B cell (primary cell): ENCODE data around the gene CNGA3.

Experiments used
- CTCF ChIP-seq: fragments of 200-600 bp; IDR thresholded peaks from one replicate; pipeline ENCODE4 v1.8.0; 2022; ENCODE audit warnings: antibody characterized with exemption, mild to moderate bottlenecking
- EZH2 ChIP-seq: IDR thresholded peaks from 2 replicates; pipeline ENCODE4 v1.6.1; 2012; ENCODE audit warnings: borderline replicate concordance, low read depth, mild to moderate bottlenecking, moderate library complexity, low read length; ENCODE audit not compliant: insufficient read depth, poor library complexity, severe bottlenecking

DNA sequence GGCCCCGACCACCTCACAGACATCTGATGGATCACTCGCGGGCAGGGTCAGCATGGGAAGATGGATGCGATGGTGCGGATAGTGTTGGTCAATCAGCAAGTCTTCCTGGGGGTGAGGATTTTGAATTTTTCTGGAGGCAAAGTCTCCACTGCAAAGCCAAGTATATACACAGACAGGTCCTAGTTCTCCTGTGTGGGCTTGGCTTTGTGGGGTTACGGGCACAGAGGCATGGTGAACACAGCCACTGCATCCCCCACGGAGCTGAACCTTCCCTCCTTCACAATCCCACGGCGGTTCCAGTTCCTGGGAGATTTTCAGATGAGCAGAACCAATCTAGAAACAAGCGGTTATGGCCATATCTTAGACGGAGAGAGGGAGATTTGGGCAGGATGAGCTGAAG is 35.8 kb downstream of the CNGA3 start:
- TF ChIP-seq CTCF (no peak), EZH2 (no peak)
